Lung (tissue), 12 donors: ENCODE measurements around the gene MMS19. TPM values are rescaled to one million over a fixed set of nuclear protein-coding genes. Genes with fewer than 3 reads are reported as not detected.

Experiments
- ATAC-seq: fragments of 200-7000 bp; cut with Tn5 transposase; one replicate; pipeline ENCODE4 v1.9.1; 2020; ENCODE audit warnings: moderate number of reproducible peaks; ENCODE audit not compliant: insufficient read depth, low FRiP score
- DNase-seq, 3 donors: peaks; one replicate each; pipeline ENCODE4 v3.0.0-alpha.2; 2013 to 2017
- H3K27ac ChIP-seq, 2 donors: one replicate each; pipeline ENCODE4 v1.5.1; 2013; ENCODE audit warnings: mild to moderate bottlenecking in 2 of 2, moderate library complexity in 2 of 2, control low read depth in 1 of 2, inconsistent platforms in 1 of 2, low read depth in 1 of 2, low read length in 1 of 2
- H3K27me3 ChIP-seq, 3 donors: one replicate each; pipeline ENCODE4 v1.5.1; 2013; ENCODE audit warnings: low read length in 2 of 3; ENCODE audit not compliant: control insufficient read depth in 3 of 3, insufficient read depth in 3 of 3
- H3K36me3 ChIP-seq, 4 donors: one replicate each; pipeline ENCODE4 v1.5.1; 2013; ENCODE audit warnings: low read length in 4 of 4, mild to moderate bottlenecking in 1 of 4, moderate library complexity in 1 of 4; ENCODE audit not compliant: control insufficient read depth in 4 of 4, insufficient read depth in 4 of 4
- H3K4me1 ChIP-seq, 5 donors: one replicate each; pipeline ENCODE4 v1.5.1; 2013; ENCODE audit warnings: low read length in 5 of 5, mild to moderate bottlenecking in 2 of 5, moderate library complexity in 1 of 5; ENCODE audit not compliant: control insufficient read depth in 5 of 5, insufficient read depth in 5 of 5
- H3K4me3 ChIP-seq: one replicate; pipeline ENCODE4 v1.5.1; 2013; ENCODE audit warnings: mild to moderate bottlenecking, control low read depth, moderate library complexity
- H3K9ac ChIP-seq, 2 donors: one replicate each; pipeline ENCODE4 v1.5.1; 2013; ENCODE audit warnings: low read length in 2 of 2, control low read depth in 1 of 2; ENCODE audit not compliant: insufficient read depth in 1 of 2
- H3K9me3 ChIP-seq, 4 donors: one replicate each; pipeline ENCODE4 v1.5.1; 2013; ENCODE audit warnings: low read length in 3 of 4, mild to moderate bottlenecking in 1 of 4, moderate library complexity in 1 of 4; ENCODE audit not compliant: control insufficient read depth in 4 of 4, insufficient read depth in 3 of 4
- WGBS, 2 donors: extraction: QIAGEN DNeasy Blood & Tissue Kit; methylation state at CpG; one replicate each; pipeline ENCODE4 v1.1.7; 2013; 5-methylcytosine and 5-hydroxymethylcytosine counted together
- polyA plus RNA-seq, 2 donors: library from polyadenylated mRNA; stranded (reverse); fragments of 200-250 nt; gene quantifications; one replicate each; pipeline ENCODE4 v1.2.1, GENCODE V29; 2013
- total RNA-seq, 2 donors: library from RNA; depleted of rRNA in 1 of 2; stranded (reverse); fragments of >200 nt in 1 of 2; gene quantifications; one replicate each; pipeline ENCODE4 v1.2.1, GENCODE V29; 2014 to 2021
- TF ChIP-seq, protein P1 (sequence below): IDR thresholded peaks from 2 replicates; pipeline ENCODE4 v1.5.1; 2012; ENCODE audit warnings: mild to moderate bottlenecking; ENCODE audit errors: control extremely low read depth, extremely low read depth
- donor health status: control.
- donor health status: control.
- donor health status: Bipolar disorder and iron deficiency.
- donor health status: healthy.
- donor health status: DM: yes; HTN: yes; CAD: no.

Gene MMS19
- total and polyA plus RNA-seq, 4 donors, result 39.9 to 74.5 (median 62.5) TPM

DNA sequence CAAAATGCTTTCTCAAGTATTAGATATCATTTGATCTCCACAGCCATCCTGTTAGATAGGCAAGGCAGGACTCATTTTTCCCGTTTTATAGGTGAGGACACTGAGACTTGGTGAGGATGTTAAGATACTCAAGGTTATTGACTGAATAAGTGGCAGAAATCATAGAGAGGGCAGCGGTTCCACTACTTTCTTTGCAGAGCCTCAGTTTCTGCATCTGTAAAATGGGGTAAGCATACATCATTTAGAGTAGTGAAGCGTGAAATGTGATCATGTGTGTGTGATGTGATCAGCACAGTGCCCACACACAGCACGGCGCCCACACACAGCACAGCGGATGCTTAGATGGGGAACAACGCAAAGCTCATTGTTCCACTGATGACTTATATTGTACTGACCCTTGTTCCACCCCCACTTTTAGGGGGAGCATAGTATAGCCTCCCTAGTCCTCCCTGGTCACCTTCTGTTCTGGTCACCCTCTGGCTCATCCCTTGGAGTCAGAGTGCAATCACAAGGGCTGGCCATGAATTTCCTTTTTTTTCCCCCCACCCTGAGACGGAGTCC, 11.0 kb upstream of the MMS19 start:
- Histone ChIP-seq H3K9ac (no peak overlapping the region), H3K9me3 (no peaks in the 10 kb centered on the region), H3K4me1 (peaks cover 0 to 7% (median 0%) of the 10 kb centered on the region in 5 donors), H3K4me3 (no peak overlapping the region), H3K27ac (no peak overlapping the region), H3K27me3 (no peaks in the 10 kb centered on the region), H3K36me3 (no peaks in the 10 kb centered on the region)
- no peak for ATAC-seq
- WGBS, 2 donors, result 89 to 93% methylated on average over 8 of the region's 8 CpGs
- DNase-seq, result no peak
- TF ChIP-seq, protein P1, sequence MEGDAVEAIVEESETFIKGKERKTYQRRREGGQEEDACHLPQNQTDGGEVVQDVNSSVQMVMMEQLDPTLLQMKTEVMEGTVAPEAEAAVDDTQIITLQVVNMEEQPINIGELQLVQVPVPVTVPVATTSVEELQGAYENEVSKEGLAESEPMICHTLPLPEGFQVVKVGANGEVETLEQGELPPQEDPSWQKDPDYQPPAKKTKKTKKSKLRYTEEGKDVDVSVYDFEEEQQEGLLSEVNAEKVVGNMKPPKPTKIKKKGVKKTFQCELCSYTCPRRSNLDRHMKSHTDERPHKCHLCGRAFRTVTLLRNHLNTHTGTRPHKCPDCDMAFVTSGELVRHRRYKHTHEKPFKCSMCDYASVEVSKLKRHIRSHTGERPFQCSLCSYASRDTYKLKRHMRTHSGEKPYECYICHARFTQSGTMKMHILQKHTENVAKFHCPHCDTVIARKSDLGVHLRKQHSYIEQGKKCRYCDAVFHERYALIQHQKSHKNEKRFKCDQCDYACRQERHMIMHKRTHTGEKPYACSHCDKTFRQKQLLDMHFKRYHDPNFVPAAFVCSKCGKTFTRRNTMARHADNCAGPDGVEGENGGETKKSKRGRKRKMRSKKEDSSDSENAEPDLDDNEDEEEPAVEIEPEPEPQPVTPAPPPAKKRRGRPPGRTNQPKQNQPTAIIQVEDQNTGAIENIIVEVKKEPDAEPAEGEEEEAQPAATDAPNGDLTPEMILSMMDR, result no peak

DNA sequence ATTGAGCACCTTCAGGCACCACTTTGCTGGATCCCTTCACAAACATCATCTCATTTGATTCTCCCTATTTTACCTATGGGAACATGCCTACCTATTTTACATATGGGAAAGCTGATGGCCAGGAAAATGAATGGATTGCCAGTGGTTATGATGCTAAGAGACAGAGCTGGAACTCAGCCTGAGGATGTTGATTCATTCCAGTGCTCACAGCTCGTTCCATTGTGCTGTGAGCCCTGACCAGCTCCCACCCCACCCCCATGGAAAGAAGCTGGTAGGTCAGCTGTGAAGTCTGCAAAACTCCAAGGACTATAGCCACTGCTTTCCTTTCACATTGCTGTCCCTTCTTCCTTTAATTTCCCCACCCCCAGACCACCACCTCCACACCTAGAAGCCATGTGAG, 10.1 kb upstream of the MMS19 start:
- H3K4me1 ChIP-seq, result peaks cover 0 to 7% (median 0%) of the 10 kb centered on the region in 5 donors
- H3K36me3 ChIP-seq, result no peaks in the 10 kb centered on the region
- ATAC-seq, result no peak
- 34 to 59% methylated on average over 1 of the region's 1 CpG for WGBS, 2 donors
- H3K4me3 ChIP-seq, result no peak overlapping the region
- no peak overlapping the region for H3K27ac ChIP-seq
- no peak for DNase-seq
- no peaks in the 10 kb centered on the region for H3K9me3 ChIP-seq
- TF ChIP-seq, protein P1, result no peak
- no peak overlapping the region for H3K9ac ChIP-seq
- no peaks in the 10 kb centered on the region for H3K27me3 ChIP-seq

DNA sequence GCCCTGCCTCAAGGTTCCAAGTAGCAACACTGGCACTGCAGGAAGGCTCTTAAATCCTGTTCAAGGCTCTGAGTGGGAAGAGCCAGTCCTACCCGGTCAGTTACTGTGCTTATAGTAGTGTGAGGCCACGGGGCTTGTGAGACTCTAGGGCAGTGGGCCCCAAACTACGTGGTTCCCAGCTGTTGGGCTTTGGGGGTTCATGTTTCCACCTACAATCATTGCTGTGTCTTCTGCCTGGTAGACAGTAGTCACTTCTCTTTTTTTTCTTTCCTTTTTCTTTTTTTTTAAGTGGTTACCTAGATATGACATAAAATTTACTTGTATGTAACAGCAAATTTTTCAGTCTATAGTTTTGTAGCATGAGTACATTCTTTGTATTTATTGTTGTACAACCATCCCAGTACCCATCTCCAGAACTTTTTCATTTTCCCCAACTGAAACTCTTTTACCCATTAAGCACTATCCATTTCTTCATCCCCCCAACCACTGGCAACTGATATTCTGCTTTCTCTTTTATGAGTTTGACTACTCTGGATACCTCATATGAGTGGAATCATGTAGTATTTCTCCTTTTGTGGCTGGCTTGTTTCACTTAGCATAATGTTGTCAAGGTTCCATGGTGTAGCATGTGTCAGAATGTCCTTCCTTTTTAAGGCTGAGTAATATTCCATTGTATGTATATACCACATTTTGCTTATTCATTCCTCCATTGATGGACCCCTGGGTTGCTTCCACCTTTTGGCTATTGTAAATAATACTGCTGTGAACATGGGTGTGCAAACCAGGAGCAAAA, 8.2 kb upstream of the MMS19 start:
- H3K9me3 ChIP-seq, result no peaks in the 10 kb centered on the region
- TF ChIP-seq, protein P1, result no peak

More for the DNA sequence above, 8.2 kb upstream of the MMS19 start:
- H3K4me3 ChIP-seq, result no peak overlapping the region
- WGBS, 2 donors, result 49 to 60% methylated on average over 3 of the region's 3 CpGs
- DNase-seq (no peak), ATAC-seq (no peak)
- H3K9ac ChIP-seq, result no peak overlapping the region
- H3K27me3 ChIP-seq, result no peaks in the 10 kb centered on the region
- H3K4me1 ChIP-seq, result peaks cover 0 to 11% (median 0%) of the 10 kb centered on the region in 5 donors
- H3K27ac ChIP-seq, result no peak overlapping the region
- H3K36me3 ChIP-seq, result no peaks in the 10 kb centered on the region
